ENCODE results near the gene ZFP36L2.

- TF ChIP-seq EZH2 (IDR thresholded peaks at IDR 0.05) (no peak), POLR2AphosphoS5 (IDR thresholded peaks at IDR 0.05; ENCODE audit: borderline replicate concordance, low read depth, low read length) (no peak), FOXP2 (optimal IDR thresholded peaks at IDR 0.05; ENCODE audit: control extremely low read depth, extremely low read length, insufficient read depth) (no peak)
Measured at GRCh38 chr2:43255296-43255910, 29.0 kb upstream of the ZFP36L2 start.
